Upper lobe of left lung (tissue), 6 donors: Measurements from ENCODE around the gene MYPN. TPM values are rescaled to one million over a fixed set of nuclear protein-coding genes. Genes with fewer than 3 reads are reported as not detected.

Experiments used
- ATAC-seq, 2 donors: fragments of 200-7000 bp; cut with Tn5 transposase; one replicate each; pipeline ENCODE4 v1.9.1; 2022; ENCODE audit warnings: mild to moderate bottlenecking in 2 of 2, moderate library complexity in 2 of 2; ENCODE audit not compliant: low FRiP score in 2 of 2
- DNase-seq, 2 donors: peaks; one replicate each; pipeline ENCODE4 v3.0.0-alpha.2; 2019 to 2020
- H3K27ac ChIP-seq, 4 donors: fragments of 200-600 bp; sonication (generic); one replicate each; pipeline ENCODE4 v1.5.1; 2016 to 2019
- H3K27me3 ChIP-seq, 4 donors: fragments of 200-600 bp; sonication (generic); one replicate each; pipeline ENCODE4 v1.5.1; 2017 to 2019
- H3K36me3 ChIP-seq, 4 donors: fragments of 200-600 bp; sonication (generic); one replicate each; pipeline ENCODE4 v1.5.1; 2016 to 2019
- H3K4me1 ChIP-seq, 4 donors: fragments of 200-600 bp; sonication (generic); one replicate each; pipeline ENCODE4 v1.5.1; 2018 to 2019
- H3K4me3 ChIP-seq, 4 donors: fragments of 200-600 bp; sonication (generic); one replicate each; pipeline ENCODE4 v1.5.1; 2017 to 2019; ENCODE audit warnings: mild to moderate bottlenecking in 2 of 4, moderate library complexity in 1 of 4
- H3K9me3 ChIP-seq, 4 donors: fragments of 200-600 bp; sonication (generic); one replicate each; pipeline ENCODE4 v1.5.1; 2018 to 2019
- EP300 ChIP-seq, 4 donors: sonication (generic); formaldehyde crosslinking; IDR thresholded peaks; one replicate each; pipeline ENCODE4 v1.5.1; 2017; ENCODE audit warnings: antibody characterized with exemption in 4 of 4, control low read depth in 2 of 4
- POLR2A ChIP-seq, 4 donors: fragments of 450-650 bp; IDR thresholded peaks; one replicate each; pipeline ENCODE4 v1.5.1; 2016 to 2017; ENCODE audit warnings: antibody characterized with exemption in 4 of 4, mild to moderate bottlenecking in 2 of 4
- POLR2AphosphoS5 ChIP-seq, 2 donors: sonication (generic); formaldehyde crosslinking; IDR thresholded peaks; one replicate each; pipeline ENCODE4 v1.5.1; 2017; ENCODE audit warnings: antibody characterized with exemption in 2 of 2
- WGBS, 2 donors: methylation state at CpG; one replicate each; pipeline ENCODE4 v1.1.5; 2017 to 2018; 5-methylcytosine and 5-hydroxymethylcytosine counted together
- total RNA-seq, 6 donors: library from RNA; depleted of rRNA in 4 of 6; stranded (reverse); fragments of >200 nt in 4 of 6; gene quantifications; one replicate each; pipeline versions ENCODE4 v1.1.0 to v1.2.1, GENCODE V29; 2016 to 2021
- TF ChIP-seq, protein P1 (sequence below), 6 experiments: fragments of 450-650 bp in 4 of 6; fragments of 200-600 bp in 2 of 6; sonication (generic) in 2 of 6; IDR thresholded peaks; one replicate each; pipeline ENCODE4 v1.5.1; 2016 to 2019; ENCODE audit warnings: antibody characterized with exemption in 6 of 6
- donor health status: DM: no; HTN: no; CAD: no; lungs with moderate emphysema.
- donor health status: DM: no; HTN: yes; CAD: no; lungs with severe emphysema.

MYPN gene
- total RNA-seq, 6 donors from 2014 or later: not detected

DNA sequence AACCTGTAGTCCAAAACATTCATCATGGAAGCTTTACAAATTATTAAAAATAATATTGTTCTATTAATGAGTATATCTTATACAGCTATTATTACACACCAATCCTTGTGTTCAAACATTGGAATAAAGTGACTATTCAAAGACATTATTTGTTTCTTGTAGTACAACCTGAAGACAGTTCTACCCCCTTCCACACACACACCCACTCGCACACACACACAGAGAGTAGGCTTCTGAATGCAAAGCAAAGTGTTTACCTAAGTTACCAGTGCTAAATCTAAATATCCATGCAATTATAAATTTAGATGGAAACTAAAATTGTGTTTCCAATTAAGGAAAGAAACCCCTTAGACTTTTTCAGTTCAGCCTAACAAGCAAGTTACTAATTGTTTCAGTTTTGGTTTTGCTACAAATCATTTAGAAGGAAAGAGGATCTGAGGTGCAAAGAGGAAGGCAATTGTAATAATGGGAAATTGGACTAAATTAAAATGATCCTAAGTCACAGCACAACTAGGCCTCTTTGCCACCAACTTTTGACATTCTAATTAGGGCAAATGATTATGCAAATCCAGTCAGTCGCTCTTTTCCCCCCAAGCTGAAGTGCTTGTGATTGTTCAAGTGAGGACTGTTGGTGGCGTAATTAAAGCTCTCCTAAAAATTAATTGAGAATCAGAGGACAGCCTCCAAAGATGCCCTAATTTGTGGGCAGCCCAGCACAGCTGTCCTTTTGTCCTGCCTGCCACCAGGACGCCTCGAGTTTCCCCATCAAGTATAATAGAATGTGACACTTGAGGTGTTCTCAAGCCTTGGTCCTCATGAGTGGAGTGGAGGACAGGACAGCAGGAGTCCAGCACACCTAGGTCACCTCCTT is 142.6 kb downstream of the MYPN start:
- H3K4me1 ChIP-seq: no peaks in the 10 kb centered on the region
- no peaks in the 10 kb centered on the region for H3K36me3 ChIP-seq
- H3K4me3 ChIP-seq: no peak overlapping the region
- H3K27ac ChIP-seq: no peak overlapping the region
- H3K9me3 ChIP-seq: no peaks in the 10 kb centered on the region
- TF ChIP-seq POLR2A (IDR thresholded peaks at IDR 0.05) (no peak), EP300 (IDR thresholded peaks at IDR 0.05) (no peak), POLR2AphosphoS5 (IDR thresholded peaks at IDR 0.05) (no peak)
- TF ChIP-seq, protein P1, sequence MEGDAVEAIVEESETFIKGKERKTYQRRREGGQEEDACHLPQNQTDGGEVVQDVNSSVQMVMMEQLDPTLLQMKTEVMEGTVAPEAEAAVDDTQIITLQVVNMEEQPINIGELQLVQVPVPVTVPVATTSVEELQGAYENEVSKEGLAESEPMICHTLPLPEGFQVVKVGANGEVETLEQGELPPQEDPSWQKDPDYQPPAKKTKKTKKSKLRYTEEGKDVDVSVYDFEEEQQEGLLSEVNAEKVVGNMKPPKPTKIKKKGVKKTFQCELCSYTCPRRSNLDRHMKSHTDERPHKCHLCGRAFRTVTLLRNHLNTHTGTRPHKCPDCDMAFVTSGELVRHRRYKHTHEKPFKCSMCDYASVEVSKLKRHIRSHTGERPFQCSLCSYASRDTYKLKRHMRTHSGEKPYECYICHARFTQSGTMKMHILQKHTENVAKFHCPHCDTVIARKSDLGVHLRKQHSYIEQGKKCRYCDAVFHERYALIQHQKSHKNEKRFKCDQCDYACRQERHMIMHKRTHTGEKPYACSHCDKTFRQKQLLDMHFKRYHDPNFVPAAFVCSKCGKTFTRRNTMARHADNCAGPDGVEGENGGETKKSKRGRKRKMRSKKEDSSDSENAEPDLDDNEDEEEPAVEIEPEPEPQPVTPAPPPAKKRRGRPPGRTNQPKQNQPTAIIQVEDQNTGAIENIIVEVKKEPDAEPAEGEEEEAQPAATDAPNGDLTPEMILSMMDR (IDR thresholded peaks at IDR 0.05): no peak
- DNase-seq: no peak
- ATAC-seq: no peak
- no peaks in the 10 kb centered on the region for H3K27me3 ChIP-seq
- 70 to 71% methylated on average over 5 of the region's 5 CpGs for WGBS, 2 donors

DNA sequence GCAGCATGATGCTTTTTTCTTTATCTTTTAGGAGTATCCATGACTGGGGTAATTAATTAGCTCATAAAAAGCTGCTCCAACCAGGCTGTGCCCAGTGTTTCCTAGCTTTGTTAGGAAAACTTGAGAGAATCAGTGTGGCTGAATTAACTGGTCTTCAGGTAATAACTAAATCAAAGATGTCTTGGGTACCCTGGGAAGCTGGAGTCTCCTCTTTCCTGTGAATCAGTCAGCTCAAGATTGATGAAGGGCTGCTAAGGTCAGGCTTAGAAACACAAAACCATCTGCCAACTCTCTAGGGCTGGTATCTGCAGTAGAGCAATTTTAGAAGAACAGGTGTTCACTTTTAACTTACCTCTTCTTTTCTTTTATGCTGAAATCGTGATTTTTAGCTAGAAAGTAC is 144.1 kb downstream of the MYPN start:
- no peaks in the 10 kb centered on the region for H3K36me3 ChIP-seq
- DNase-seq: no peak
- H3K4me1 ChIP-seq: no peaks in the 10 kb centered on the region
- H3K27me3 ChIP-seq: no peaks in the 10 kb centered on the region
- WGBS, 2 donors: 26 to 42% methylated on average over 1 of the region's 1 CpG
- no peak overlapping the region for H3K4me3 ChIP-seq
- ATAC-seq: no peak
- no peak overlapping the region for H3K27ac ChIP-seq
- H3K9me3 ChIP-seq: no peaks in the 10 kb centered on the region
- TF ChIP-seq POLR2A (IDR thresholded peaks at IDR 0.05) (no peak), EP300 (IDR thresholded peaks at IDR 0.05) (no peak), POLR2AphosphoS5 (IDR thresholded peaks at IDR 0.05) (no peak)
- TF ChIP-seq, protein P1 (IDR thresholded peaks at IDR 0.05): no peak

DNA sequence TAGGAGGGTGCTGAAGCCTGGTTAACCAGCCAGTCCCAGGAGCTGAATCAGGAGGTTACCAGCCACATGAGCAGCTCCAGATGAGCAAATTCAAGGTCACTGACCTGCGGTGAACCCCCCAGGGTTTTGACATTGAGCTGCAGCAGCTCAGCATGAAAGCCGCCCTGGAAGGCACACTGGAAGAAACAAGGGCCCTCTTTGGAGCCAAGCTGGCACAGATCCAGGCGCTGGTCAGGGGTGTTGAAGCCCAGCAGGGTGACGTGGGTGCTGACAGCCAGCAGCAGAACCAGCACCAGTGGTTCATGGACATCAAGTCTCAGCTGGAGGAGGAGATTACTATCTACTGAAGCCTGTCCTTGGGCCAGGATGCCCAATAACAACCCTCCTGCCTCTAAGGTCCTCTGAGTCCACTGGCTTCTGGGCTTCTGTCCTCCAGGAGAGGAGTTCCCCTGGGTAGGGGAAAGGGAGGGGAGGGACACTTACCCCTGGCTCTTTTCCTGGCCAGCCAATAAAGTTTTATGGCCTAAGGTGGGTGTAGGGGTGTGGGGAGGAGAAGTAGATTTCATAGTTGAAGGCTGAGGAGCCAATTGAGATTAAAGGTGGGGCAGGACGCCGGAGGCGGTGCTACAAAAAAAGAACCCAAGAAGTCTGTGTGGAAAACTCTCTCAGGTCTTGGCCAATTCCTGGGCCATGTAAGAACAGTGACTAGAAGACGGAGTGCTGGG is 152.0 kb downstream of the MYPN start:
- DNase-seq (no peak), ATAC-seq (no peak)
- WGBS, 2 donors: 95% methylated on average over 7 of the region's 8 CpGs

More for the DNA sequence above, 152.0 kb downstream of the MYPN start:
- no peaks in the 10 kb centered on the region for H3K4me1 ChIP-seq
- no peaks in the 10 kb centered on the region for H3K27me3 ChIP-seq
- TF ChIP-seq, protein P1 (IDR thresholded peaks at IDR 0.05): no peak
- no peak for TF ChIP-seq POLR2A (IDR thresholded peaks at IDR 0.05)
- no peak for TF ChIP-seq EP300 (IDR thresholded peaks at IDR 0.05)
- H3K27ac ChIP-seq: no peak overlapping the region
- peaks cover 0 to 5% (median 3%) of the 10 kb centered on the region in 4 donors for H3K9me3 ChIP-seq
- no peak overlapping the region for H3K4me3 ChIP-seq
- no peaks in the 10 kb centered on the region for H3K36me3 ChIP-seq

Other genes with a start within 250 kb of the MYPN start
- 10 to 100 TPM; 10.1 to 37.7 (median 18.7) TPM for gene SIRT1, start 224.8 kb upstream of the MYPN start, total RNA-seq
- 10 to 100 TPM; 32.1 to 82.5 (median 46.7) TPM for gene HERC4, start 34.2 kb upstream of the MYPN start, total RNA-seq
- not detected for gene ATOH7, start 122.6 kb downstream of the MYPN start, total RNA-seq
- gene HNRNPH3, start 222.6 kb downstream of the MYPN start, total RNA-seq: 10 to 100 TPM; 38.2 to 97.1 (median 62.8) TPM
- gene PBLD, start 223.4 kb downstream of the MYPN start, total RNA-seq: 10 to 100 TPM in 1 of 6 donors, 1 to 10 TPM in 5; 1.8 to 21.0 (median 4.3) TPM